Esophagus muscularis mucosa (tissue), 4 donors: ENCODE results near the gene SDC1.

Experiments used
- EP300 ChIP-seq: sonication (generic); formaldehyde crosslinking; IDR thresholded peaks from one replicate; pipeline ENCODE4 v1.6.1; 2017; ENCODE audit warnings: antibody characterized with exemption
- POLR2A ChIP-seq: fragments of 450-650 bp; IDR thresholded peaks from one replicate; pipeline ENCODE4 v1.6.1; 2017; ENCODE audit warnings: antibody characterized with exemption, moderate library complexity, mild to moderate bottlenecking, low read depth
- TF ChIP-seq, protein P1 (sequence below), 3 experiments: fragments of 200-600 bp in 2 of 3; fragments of 450-650 bp in 1 of 3; sonication (generic) in 2 of 3; IDR thresholded peaks; one replicate each; pipeline ENCODE4 v1.5.1; 2017 to 2019; ENCODE audit warnings: antibody characterized with exemption in 3 of 3, mild to moderate bottlenecking in 2 of 3, moderate library complexity in 1 of 3

DNA sequence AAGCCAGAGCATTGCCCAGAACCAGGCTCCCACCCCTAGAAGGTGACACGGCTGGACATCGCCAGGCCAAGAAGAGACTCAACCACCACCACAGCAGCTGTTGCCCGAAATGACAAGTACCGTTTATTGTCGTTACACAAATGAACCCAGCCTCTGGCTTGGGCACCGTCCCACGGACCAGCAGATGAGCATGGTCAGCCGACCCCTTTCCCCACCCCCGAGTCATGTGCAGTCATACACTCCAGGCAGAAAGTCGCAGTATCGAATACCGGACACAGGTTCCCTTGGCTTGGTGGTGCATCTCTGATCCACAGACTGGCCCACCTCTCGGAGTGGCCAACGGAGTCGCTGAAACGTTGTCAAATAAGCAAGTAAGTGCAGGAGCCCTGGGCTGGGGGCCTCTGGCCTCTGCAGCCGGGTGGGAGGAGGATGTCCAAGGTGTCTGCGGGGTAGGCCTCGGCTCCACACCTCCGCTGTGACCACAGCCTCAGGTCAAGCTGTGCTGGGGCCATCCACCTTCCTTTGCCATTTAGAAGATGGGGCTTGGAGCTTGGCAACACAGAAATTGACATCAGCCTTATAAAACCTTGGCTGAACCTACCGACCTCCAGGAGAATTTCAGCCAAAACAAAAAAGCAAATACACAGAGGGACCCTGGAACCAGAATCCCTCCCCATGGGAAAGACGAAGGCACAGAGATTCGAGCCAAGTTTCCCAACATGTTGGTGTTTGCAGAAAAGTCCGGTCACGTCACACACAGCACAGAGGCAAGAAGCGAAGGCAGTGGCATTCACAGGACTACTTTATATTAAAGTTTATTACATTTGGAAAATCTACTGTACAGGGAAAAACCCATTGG is 24.0 kb downstream of the SDC1 start:
- TF ChIP-seq, protein P1, sequence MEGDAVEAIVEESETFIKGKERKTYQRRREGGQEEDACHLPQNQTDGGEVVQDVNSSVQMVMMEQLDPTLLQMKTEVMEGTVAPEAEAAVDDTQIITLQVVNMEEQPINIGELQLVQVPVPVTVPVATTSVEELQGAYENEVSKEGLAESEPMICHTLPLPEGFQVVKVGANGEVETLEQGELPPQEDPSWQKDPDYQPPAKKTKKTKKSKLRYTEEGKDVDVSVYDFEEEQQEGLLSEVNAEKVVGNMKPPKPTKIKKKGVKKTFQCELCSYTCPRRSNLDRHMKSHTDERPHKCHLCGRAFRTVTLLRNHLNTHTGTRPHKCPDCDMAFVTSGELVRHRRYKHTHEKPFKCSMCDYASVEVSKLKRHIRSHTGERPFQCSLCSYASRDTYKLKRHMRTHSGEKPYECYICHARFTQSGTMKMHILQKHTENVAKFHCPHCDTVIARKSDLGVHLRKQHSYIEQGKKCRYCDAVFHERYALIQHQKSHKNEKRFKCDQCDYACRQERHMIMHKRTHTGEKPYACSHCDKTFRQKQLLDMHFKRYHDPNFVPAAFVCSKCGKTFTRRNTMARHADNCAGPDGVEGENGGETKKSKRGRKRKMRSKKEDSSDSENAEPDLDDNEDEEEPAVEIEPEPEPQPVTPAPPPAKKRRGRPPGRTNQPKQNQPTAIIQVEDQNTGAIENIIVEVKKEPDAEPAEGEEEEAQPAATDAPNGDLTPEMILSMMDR (IDR thresholded peaks at IDR 0.05): no peak
- TF ChIP-seq POLR2A (no peak), EP300 (no peak)
